ENCODE data around the gene PCSK9. TPM values are rescaled to one million over a fixed set of nuclear protein-coding genes. Genes with fewer than 3 reads are reported as not detected.

PCSK9 gene
- total RNA-seq, 2 experiments from 2014 or later: not detected

Other genes starting within 250 kb of the PCSK9 start
- gene TTC22, start 238.2 kb upstream of the PCSK9 start, total RNA-seq: 10 to 100 TPM in 1 of 2 experiments, 1 to 10 TPM in 1; 9.0 to 10.1 TPM
- 10 to 100 TPM; 55.9 to 60.8 TPM for gene DHCR24, start 152.4 kb upstream of the PCSK9 start, total RNA-seq
- not detected for gene TMEM61, start 58.9 kb upstream of the PCSK9 start, total RNA-seq
- gene BSND, start 40.6 kb upstream of the PCSK9 start, total RNA-seq: not detected
- gene USP24, start 175.8 kb downstream of the PCSK9 start, total RNA-seq: 10 to 100 TPM; 53.8 to 63.7 TPM

Measured in activated naive CD8-positive, alpha-beta T cell treated with anti-CD3 and anti-CD28 coated beads, Interleukin-2, amount 10 ng/mL, durations not matched to agents 7 days and 5 days (primary cell).